ENCODE data around the gene SELENOV.

The SELENOV gene

GRCh38 chr19:39544226-39544903 lies 29.4 kb downstream of the SELENOV start:
- FAIRE-seq = no peak
- no peak for DNase-seq (ENCODE audit: insufficient read length, low spot score)
- no peak for TF ChIP-seq CTCF (IDR thresholded peaks at IDR 0.05; ENCODE audit: insufficient read depth, missing control alignments)

GRCh38 chr19:39544911-39545310 lies 30.0 kb downstream of the SELENOV start:
- TF ChIP-seq CTCF (IDR thresholded peaks at IDR 0.05; ENCODE audit: insufficient read depth, missing control alignments) = no peak
- no peak for FAIRE-seq

GRCh38 chr19:39546599-39546998 lies 31.7 kb downstream of the SELENOV start:
- no peak for FAIRE-seq
- no peak for DNase-seq (ENCODE audit: insufficient read length, low spot score)
- TF ChIP-seq CTCF (IDR thresholded peaks at IDR 0.05; ENCODE audit: insufficient read depth, missing control alignments) = no peak

More at GRCh38 chr19:39544911-39545310, 30.0 kb downstream of the SELENOV start:
- DNase-seq (ENCODE audit: insufficient read length, low spot score) = no peak

- FAIRE-seq (no peak), DNase-seq (ENCODE audit: insufficient read length, low spot score) (no peak)
- no peak for TF ChIP-seq CTCF (IDR thresholded peaks at IDR 0.05; ENCODE audit: insufficient read depth, missing control alignments)
These were observed 35.3 kb downstream of the SELENOV start for GRCh38 chr19:39550197-39550596.

GRCh38 chr19:39553082-39553652 lies 38.2 kb downstream of the SELENOV start:
- DNase-seq (ENCODE audit: insufficient read length, low spot score) = no peak
- no peak for FAIRE-seq
- no peak for TF ChIP-seq CTCF (IDR thresholded peaks at IDR 0.05; ENCODE audit: insufficient read depth, missing control alignments)

- DNase-seq (ENCODE audit: insufficient read length, low spot score) (no peak), FAIRE-seq (no peak)
- no peak for TF ChIP-seq CTCF (IDR thresholded peaks at IDR 0.05; ENCODE audit: insufficient read depth, missing control alignments)
These were observed 39.9 kb downstream of the SELENOV start for GRCh38 chr19:39554701-39555311.

- FAIRE-seq = no peak
- TF ChIP-seq CTCF (IDR thresholded peaks at IDR 0.05; ENCODE audit: insufficient read depth, missing control alignments) = no peak
These were observed 40.9 kb downstream of the SELENOV start for GRCh38 chr19:39555883-39556282.

More at GRCh38 chr19:39555883-39556282, 40.9 kb downstream of the SELENOV start:
- DNase-seq (ENCODE audit: insufficient read length, low spot score) = no peak
